ENCODE data around the gene C6orf132. TPM values are rescaled to one million over a fixed set of nuclear protein-coding genes. Genes with fewer than 3 reads are reported as not detected.

C6orf132 gene
- total RNA-seq, 4 donors from 2014 or later, result 112 to 150 (median 122) TPM

DNA sequence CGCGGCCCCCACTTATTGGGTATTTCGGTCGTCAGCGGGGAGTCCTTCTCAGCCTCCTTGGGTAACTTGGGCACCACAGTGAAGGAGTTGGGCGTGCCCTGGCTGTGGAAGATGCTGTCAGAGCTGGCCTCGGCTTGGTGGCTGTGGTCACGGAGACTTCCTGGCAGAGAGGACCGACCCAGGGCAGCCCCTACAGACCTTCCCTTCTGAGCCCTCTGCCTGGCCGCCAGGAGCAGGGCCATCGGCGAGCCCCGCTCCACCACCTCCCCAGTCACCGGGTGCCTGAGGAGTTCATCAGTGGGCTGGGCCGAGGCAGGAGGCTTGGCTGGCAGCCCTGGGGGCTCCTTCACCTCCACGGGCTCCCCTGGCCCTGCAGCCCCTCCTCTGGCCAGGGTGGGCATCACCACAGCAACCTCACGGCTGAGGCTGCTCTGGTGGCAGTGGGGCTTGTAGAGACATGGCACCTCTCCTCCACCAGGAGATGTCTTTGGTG, 37.2 kb downstream of the C6orf132 start:
- Histone ChIP-seq H3K9me3 (no peaks in the 10 kb centered on the region), H3K27me3 (no peaks in the 10 kb centered on the region), H3K36me3 (peaks cover 32% of the 10 kb centered on the region), H3K4me1 (peaks cover 55% of the 10 kb centered on the region), H3K4me3 (no peak overlapping the region), H3K27ac (no peak overlapping the region)
- 72% methylated on average over 5 of the region's 17 CpGs for whole genome bisulfite sequencing
- TF ChIP-seq EP300 (IDR thresholded peaks at IDR 0.05), result no peak
- no peak for TF ChIP-seq CTCF (IDR thresholded peaks at IDR 0.05)
- no peak for TF ChIP-seq POLR2AphosphoS5 (IDR thresholded peaks at IDR 0.05)
- TF ChIP-seq POLR2A (IDR thresholded peaks at IDR 0.05), result no peak
- no peak for DNase-seq (ENCODE audit: low spot score in 2 of 2)

- H3K36me3 ChIP-seq, result peaks cover 29% of the 10 kb centered on the region
Observed at GRCh38 chr6:42104804-42105125, 37.7 kb downstream of the C6orf132 start.

DNA sequence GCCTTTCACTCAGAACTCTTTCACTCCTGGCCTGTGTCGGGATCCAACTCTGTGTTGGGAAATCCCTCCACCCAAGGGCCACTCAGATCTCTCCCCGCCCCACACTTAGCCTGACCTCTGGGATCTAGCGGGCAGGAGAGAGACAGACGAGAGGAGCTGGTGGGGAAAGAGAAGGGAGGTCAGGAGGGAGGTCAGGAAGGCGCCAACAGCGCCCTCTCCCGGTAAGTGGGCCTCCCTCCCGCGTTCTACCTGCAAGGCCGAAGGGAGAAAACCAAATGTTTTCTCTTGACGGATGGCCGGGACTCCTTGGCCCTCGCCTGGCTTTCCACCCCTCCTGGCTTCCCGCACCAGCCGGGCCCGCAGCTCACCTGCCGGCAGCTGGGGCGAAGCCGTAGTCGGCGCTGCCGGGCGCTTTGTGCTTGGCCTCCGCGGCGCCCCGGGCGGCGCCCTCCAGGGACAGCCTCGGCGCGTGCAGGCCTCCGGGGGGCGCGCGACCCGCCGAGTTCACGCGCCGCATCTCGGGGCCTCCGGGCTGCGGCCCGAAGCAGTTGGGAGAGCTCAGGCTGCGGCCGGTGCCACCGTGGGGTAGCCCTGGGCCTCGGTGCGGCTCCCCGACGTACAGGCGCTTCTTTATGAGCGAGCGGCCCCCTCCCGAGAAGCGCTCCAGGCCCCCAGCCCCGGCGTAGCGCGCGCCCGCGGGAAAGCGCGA, 38.2 kb downstream of the C6orf132 start:
- no peaks in the 10 kb centered on the region for H3K27me3 ChIP-seq
- 43% methylated on average over 28 of the region's 66 CpGs for WGBS
- TF ChIP-seq POLR2A (IDR thresholded peaks at IDR 0.05) (no peak), CTCF (IDR thresholded peaks at IDR 0.05) (peak; percentile 4 to 75), EP300 (IDR thresholded peaks at IDR 0.05) (no peak), POLR2AphosphoS5 (IDR thresholded peaks at IDR 0.05) (no peak)
- DNase-seq (ENCODE audit: low spot score in 2 of 2), result no peak
- peaks cover 25% of the 10 kb centered on the region for H3K36me3 ChIP-seq
- peaks cover 65% of the 10 kb centered on the region for H3K4me1 ChIP-seq
- peak overlapping the region; percentile 63 for H3K27ac ChIP-seq
- H3K9me3 ChIP-seq, result no peaks in the 10 kb centered on the region
- peak overlapping the region; percentile 45 for H3K4me3 ChIP-seq

More at GRCh38 chr6:42104804-42105125, 37.7 kb downstream of the C6orf132 start:
- no peak for TF ChIP-seq EP300 (IDR thresholded peaks at IDR 0.05)
- no peak for TF ChIP-seq POLR2AphosphoS5 (IDR thresholded peaks at IDR 0.05)
- TF ChIP-seq CTCF (IDR thresholded peaks at IDR 0.05), result no peak
- no peak for TF ChIP-seq POLR2A (IDR thresholded peaks at IDR 0.05)
- Histone ChIP-seq H3K9me3 (no peaks in the 10 kb centered on the region), H3K4me1 (peaks cover 60% of the 10 kb centered on the region), H3K27ac (peak overlapping the region; percentile 63), H3K4me3 (peak overlapping the region; percentile 45), H3K27me3 (no peaks in the 10 kb centered on the region)
- 78% methylated on average over 10 of the region's 16 CpGs for WGBS
- DNase-seq (ENCODE audit: low spot score in 2 of 2), result no peak

DNA sequence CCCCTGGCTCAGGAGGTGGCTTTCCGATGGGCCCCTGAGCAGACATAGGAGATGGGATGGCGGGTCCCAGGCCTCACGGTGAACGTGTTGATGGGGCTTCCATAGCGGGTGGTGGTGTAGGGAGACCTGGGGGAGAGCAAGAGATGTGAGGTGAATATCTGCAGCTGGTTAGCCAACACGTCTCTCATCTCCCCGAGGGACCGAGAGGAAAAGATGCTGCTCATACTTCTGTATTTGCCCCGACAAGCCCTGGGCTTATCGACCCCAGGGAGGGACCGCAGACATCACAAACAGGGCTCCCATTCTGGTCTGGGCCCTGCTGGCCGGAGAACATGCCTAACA, 38.7 kb downstream of the C6orf132 start:
- no peak for DNase-seq (ENCODE audit: low spot score in 2 of 2)
- Histone ChIP-seq H3K4me1 (peaks cover 70% of the 10 kb centered on the region), H3K4me3 (peak overlapping the region; percentile 45), H3K36me3 (peaks cover 21% of the 10 kb centered on the region), H3K27me3 (no peaks in the 10 kb centered on the region), H3K9me3 (no peaks in the 10 kb centered on the region), H3K27ac (peak overlapping the region; percentile 52)
- WGBS, result 77% methylated on average over 12 of the region's 12 CpGs
- TF ChIP-seq EP300 (IDR thresholded peaks at IDR 0.05) (no peak), CTCF (IDR thresholded peaks at IDR 0.05) (no peak), POLR2AphosphoS5 (IDR thresholded peaks at IDR 0.05) (no peak), POLR2A (IDR thresholded peaks at IDR 0.05) (no peak)

GRCh38 chr6:42103216-42103615, 39.2 kb downstream of the C6orf132 start:
- Histone ChIP-seq H3K36me3 (peaks cover 15% of the 10 kb centered on the region), H3K4me1 (peaks cover 75% of the 10 kb centered on the region), H3K4me3 (no peak overlapping the region), H3K27ac (peak overlapping the region; percentile 52), H3K9me3 (no peaks in the 10 kb centered on the region), H3K27me3 (no peaks in the 10 kb centered on the region)
- TF ChIP-seq CTCF (IDR thresholded peaks at IDR 0.05) (no peak), EP300 (IDR thresholded peaks at IDR 0.05) (no peak), POLR2A (IDR thresholded peaks at IDR 0.05) (no peak), POLR2AphosphoS5 (IDR thresholded peaks at IDR 0.05) (no peak)
- DNase-seq (ENCODE audit: low spot score in 2 of 2), result no peak
- 84% methylated on average over 7 of the region's 7 CpGs for whole genome bisulfite sequencing

Measured in suprapubic skin (tissue), 4 donors.